HCEC 1CT (cell line): ENCODE measurements around the gene MMD2.
"Not testable (repeated sequence)": the region's sequence is repeated elsewhere in the genome, so short reads cannot be mapped to it uniquely, and the experiment has no call there.

Source experiments
- DNase-seq: peaks from one replicate; pipeline ENCODE4 v3.0.0-alpha.2; 2017

The MMD2 gene, protein sequence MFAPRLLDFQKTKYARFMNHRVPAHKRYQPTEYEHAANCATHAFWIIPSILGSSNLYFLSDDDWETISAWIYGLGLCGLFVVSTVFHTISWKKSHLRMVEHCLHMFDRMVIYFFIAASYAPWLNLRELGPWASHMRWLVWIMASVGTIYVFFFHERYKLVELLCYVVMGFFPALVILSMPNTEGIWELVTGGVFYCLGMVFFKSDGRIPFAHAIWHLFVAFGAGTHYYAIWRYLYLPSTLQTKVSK

DNA sequence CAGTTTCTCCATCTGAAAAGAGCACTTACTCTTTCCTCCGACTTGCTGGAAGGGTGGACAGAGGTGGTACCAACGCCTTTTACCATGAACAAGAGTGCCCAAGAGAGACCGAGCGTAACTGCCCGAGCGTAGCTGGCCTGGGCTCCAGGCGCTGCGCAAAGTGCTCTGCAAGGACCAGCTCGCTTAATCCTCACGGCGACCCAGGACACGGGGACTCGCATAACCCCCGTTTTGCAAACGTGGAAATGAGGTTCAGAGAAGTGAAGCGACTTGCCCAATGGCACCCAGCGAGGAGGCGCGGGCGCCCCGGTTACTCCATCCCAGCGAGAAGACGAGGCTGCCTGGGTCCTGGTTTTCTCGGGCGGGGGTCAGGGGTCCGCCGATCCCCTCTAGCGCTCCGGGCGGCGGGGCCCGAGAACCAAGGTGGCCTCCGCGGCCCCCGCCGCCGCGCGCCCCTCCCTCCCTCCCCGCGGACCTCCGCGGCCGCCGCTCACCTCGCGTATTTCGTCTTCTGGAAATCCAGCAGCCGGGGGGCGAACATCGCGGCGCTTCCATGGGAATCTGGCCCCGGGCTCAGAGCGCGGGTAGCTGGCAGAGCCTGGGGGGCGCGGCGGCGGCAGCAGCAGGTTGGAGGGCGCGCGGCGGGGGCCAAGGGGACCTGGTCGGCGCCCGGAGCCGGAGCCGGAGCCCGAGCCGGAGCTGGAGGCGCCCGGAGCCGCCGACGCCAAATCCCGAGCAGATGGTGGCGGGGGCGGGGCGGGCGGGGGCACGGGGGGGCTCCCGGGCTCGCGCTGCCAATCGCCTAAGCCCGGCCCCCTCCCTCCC, at the start of gene MMD2:
TSS of gene MMD2 (minus strand) at position 711 of the 825 bp plus-strand sequence. CDS start at position 541, 170 bp downstream.
- no peak for DNase-seq

DNA sequence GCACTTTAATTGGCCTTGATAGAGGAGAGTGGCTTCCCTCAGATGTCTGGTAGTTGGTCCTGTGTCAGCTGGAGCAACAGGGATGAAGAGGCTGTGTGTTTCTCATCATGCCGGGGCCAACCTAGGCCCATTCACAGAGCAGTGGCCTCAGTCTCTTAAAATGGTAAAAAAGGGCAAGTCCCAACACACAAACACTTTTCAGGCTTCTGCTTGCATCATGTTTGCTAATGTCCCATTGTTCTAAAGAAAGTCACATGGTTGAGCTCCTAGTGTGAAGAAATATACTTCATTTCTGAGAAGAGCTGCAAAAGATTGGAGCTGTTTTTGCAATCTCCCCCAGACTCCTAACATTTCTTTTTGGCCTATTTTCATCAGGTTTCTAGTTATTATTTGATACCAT, 46.1 kb upstream of the MMD2 start:
- no peak for DNase-seq

DNA sequence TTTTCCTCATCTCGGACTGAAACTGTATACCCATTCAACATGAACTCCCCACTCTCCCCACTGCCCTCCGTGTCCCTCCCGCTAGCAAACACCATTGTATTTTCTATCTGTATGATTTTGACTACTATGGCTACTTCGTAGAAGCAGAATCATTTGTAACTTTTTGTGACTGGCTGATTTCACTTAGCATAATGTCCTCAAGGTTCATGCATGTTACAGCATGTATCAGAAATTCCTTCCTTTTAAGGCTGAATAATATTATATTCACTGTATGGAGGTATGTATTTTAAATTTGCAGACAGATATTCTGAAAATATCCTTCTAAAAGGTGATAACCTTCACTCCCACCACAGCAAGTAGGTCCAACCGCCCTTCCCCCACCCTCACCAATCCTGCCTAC, 42.9 kb upstream of the MMD2 start:
- DNase-seq = no peak

DNA sequence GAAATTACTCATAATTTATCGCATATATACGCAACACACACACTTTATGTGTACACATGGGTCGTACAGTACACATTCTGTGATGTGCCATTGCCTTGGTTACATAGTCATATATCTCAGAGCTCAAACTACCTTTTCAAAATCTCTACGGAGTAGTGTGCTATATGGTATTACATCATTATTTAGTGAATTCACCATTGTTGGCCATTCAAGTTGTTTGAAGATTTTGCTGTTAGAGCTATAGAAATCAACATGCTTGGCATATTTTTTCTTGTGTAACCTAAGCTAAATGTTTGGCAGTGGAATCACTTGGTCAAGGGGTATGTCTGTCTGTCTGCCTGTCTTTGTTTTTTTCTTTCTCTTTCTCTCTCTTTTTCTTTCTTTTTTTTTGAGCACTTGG, 42.0 kb upstream of the MMD2 start:
- no peak for DNase-seq

DNA sequence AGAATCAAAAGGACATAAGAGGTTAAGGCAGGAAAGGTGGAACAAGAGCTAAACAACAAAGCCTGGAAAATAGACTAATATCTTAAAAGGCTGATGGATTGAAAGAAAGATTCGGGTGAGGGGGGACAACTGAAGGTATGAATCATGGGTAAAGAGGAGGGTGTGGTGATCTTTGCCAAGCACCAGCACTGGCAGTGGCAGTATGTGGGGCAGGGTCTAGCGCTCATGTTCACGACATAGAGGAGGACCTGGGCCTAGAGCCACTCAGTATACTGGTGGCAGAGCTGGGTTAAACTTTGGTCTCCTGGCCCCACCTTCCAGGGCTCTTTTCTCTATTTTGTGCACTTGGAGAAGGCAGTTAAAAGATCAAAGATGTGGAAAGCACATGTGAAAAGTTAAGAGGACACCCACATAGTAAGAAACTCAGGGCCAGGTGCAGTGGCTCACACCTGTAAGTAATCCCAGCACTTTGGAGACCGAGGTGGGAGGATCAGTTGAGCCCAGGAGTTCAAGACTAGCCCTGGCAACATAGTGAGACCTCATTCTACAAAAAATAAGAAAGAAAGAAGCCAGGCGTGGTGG, 40.5 kb upstream of the MMD2 start:
- no peak for DNase-seq

DNA sequence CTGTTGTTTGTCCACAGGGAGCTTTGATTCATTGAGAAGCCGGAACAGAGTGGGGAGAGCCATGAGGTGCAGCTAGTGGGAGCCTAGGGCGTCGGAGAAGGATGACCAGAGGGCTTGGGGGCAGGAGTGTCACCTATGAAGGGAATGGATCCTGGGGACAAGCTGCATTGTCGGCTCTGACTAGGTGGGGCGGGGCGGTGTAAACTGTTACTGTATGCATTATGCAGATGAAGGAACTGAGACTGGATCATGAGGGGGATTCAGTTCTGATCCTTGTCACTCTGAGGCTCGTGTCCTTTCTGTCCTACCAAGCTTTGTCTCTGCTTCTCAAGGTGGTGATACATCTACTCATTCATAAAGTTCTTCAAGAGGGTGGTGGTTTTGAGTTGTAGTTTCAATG, 39.9 kb upstream of the MMD2 start:
- no peak for DNase-seq

DNA sequence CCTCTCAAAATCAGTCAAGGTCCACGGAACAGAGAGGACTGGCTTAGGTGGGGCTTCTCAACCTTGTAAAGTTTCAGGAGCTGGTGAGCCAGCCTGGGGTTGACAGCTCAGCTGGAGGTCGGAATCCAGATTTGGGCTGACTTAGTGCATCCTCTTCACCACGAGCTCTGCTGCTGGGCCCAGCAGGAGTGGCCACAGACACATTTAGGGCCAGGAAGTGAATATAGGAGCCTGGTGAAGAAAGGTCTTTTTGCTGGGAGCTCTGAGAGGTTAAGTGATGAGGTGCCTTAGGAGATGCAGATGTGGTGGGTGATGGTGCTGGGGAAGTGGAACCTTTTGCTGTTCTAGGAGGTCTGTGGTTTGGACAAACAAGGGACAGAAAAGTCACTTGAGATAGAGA, 39.3 kb upstream of the MMD2 start:
- DNase-seq = no peak

DNA sequence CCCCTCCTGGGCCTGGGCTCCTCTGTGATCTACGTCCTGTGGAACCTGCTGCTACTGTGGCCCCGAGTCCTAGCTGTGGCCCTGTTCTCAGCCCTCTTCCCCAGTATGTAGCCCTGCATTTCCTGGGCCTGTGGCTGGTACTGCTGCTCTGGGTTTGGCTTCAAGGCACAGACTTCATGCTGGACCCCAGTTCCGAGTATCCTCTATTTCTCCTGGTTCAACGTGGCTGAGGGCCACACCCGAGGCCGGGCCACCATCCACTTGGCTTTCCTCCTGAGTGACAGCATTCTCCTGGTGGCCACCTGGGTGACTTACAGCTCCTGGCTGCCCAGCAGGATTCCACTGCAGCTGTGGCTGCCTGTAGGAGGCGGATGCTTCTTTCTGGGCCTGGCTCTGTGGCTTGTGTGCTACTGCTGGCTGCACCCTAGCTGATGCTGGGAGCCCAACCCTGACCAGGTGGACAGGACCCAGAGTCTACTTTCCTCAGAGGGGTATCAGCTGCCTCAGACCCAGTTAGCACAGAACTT, 37.8 kb upstream of the MMD2 start:
- no peak for DNase-seq

DNA sequence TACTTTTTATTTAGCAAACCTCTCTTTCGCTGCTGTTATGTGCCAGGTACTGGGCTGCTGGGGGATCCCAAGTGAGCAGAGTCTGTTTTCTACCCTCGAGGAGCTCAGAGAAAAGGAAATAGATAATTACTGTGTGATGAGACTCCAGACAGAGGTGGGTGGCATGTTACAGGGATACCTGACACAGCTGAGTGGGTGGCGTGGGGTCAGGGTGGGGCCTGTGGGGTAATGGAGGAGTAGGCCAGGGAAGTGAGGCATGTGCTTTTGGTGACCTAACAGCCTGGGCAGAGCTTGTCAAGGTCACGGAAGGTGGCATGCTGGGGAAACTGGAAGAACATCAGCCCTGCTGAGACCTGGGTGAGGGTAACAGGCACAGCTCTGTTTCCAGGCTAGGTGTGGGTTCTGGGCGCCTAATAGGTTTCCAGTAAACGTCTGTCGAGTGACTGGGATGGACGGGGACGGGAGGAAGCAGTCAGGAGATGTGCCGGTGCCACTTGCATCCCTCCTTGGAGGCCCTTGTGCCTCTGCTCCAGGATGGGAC, 36.5 kb upstream of the MMD2 start:
- DNase-seq = no peak

DNA sequence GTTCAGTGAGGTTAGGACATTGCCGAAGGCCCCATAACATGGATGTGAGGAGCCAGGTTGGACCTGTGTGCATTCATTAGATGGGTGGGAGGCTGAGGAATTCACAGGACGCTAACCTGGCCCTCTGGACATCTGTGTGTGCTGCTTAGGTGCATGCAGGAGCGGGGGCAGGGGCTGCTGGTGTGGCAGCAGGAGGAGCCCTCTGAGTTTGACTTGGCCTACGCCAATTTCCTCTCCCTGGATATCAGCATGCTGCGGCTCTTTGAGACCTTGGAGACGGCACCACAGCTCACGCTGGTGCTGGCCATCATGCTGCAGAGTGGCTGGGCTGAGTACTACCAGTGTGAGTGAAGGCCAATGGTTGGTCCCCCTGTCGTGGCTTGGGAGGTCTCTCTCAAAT, 34.5 kb upstream of the MMD2 start:
- no peak for DNase-seq

DNA sequence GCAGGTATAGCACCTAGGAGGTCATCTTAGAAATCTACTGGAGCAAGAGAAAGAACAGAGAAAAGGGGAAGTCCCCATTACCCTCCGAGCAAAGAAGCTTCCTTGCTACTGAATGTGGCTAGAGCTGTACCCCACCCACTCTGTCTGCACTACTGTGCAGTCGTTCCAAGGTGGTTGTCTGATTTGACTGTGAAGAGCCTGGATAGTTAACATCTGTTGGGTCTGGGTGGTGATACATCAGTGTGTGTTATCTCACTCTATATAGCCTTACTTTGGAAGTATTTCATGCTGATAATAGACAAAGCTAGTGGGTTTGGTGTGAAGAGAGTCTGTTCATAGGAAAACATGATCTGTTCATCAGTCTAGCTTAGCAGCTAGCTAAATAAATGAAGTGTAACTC, 23.8 kb upstream of the MMD2 start:
- not testable (repeated sequence) for DNase-seq

DNA sequence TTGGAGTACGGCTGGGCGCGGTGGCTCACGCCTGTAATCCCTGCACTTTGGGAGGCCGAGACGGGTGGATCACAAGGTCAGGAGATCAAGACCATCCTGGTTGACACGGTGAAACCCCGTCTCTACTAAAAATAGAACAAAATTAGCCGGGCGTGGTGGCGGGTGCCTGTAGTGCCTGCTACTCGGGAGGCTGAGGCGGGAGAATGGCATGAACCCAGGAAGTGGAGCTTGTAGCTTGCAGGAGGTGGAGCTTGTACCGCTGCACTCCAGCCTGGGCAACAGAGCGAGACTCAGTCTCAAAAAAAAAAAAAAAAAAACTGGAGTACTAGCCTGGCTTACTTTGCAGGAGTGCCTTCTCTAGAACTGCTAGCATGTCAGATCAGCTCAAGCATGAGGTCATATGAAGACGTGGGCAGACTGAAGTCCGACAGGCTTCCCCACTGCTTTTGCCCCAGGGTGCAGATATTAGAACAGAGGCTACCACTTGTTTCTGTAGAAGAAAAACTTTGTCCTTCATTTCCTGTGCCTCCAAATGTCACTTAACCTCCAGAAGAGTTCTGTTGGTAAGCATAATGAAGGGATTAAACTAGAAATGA, 22.4 kb upstream of the MMD2 start:
- not testable (repeated sequence) for DNase-seq

DNA sequence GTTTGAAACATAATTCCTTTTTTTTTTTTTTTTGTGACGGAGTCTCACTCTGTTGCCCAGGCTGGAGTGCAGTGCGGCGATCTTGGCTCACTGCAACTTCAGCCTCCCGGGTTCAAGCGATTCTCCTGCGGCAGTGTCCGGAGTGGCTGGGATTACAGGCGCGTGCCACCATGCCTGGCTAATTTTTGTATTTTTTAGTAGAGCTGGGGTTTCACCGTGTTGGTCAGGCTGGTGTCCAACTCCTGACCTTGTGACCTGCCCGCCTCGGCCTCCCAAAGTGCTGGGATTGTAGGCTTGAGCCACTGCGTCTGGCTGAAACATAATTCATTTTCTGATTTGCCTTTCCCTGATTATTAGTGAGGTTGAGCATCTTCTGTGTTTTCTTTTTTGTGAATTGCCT, 16.6 kb upstream of the MMD2 start:
- DNase-seq = not testable (repeated sequence)

DNA sequence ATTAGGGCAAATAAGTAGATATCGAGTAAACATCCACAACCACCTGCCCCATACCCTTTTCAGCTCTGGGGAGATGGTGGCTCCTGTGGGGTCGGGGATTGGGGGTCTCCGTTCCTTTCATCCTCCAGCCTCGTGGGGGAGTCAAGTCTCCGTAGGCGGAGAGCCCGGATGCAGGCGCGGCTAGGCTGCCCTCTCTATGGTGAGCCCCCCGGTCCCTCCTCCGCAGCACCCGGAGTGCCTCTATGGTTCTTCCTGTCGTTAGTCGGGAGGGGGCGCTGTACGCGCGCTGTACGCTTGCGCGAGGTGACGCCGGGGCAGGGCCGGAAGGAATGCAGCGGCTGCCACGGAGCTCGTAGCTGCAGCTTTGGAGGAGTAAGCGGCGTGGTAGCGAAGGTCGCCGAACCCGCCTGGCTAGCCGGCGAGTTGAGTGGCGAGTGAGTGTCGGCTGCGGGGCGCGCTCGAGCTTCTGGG, 14.8 kb upstream of the MMD2 start:
- peak; percentile 82 for DNase-seq

DNA sequence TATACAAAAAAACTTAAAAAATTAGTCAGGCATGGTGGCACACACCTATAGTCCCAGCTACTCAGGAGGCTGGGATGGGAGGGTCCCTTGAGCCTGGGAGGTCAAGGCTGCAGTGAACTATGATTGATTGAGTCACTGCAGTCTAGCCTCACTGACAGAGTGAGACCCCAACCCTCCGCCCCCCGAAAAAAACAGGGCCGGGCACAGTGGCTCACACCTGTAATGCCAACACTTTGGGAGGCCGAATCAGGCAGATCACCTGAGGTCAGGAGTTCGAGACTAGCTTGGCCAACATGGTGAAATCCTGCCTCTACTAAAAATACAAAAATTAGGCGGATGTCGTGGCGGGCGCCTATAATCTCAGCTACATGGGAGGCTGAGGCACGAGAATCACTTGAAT, 13.5 kb upstream of the MMD2 start:
- DNase-seq = not testable (repeated sequence)

DNA sequence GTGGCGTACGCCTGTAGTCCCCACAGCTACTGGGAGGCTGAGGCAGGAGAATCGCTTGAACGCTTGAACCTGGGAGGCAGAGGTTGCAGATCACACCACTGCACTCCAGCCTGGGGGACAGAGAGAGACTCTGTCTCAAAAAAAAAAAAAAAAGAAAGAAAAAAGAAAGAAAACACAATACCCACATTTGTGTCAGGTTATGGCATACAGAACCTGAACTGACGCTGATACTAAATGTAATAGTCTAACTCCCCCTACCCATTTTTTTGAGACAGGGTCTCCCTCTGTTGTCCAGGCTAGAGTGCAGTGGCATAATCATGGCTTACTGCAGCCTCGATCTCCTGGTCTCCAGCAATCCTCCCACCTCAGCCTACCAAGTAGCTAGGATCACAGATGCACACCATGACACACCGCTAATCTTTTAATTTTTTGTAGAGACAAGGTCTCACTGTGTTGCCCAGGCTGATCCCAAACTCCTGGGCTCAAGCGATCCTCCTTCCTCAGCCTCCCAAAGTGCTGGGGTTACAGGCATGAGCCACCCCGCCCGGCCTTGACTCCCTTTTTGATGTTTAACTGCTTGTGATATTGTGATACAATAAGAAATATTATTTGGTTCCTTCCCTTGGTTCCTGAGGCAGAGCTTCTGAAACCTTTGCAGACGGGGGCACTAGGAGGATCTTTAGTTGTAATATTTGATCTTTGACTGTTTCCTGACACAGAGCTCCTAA, 6.5 kb upstream of the MMD2 start:
- no peak for DNase-seq

DNA sequence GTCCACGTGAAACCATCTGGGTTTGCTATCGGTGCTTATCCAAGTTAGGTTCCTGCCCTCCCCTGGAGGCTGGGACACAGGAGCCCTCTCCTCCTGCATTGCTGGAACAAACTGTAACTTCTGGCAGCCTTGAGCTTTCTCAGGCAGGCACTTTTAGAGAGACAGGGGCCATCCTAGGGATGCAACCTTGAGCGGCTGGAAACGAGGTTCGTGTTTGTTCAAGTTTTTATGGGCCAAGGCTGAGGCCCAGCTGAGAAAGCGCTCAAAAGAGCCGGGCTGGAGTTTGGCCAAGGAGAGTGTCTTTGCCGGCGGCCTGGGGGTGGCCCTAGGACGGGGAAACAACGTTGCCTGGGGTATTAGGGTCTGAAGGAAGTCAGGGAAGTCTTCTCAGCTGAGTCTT, 5.5 kb upstream of the MMD2 start:
- no peak for DNase-seq

DNA sequence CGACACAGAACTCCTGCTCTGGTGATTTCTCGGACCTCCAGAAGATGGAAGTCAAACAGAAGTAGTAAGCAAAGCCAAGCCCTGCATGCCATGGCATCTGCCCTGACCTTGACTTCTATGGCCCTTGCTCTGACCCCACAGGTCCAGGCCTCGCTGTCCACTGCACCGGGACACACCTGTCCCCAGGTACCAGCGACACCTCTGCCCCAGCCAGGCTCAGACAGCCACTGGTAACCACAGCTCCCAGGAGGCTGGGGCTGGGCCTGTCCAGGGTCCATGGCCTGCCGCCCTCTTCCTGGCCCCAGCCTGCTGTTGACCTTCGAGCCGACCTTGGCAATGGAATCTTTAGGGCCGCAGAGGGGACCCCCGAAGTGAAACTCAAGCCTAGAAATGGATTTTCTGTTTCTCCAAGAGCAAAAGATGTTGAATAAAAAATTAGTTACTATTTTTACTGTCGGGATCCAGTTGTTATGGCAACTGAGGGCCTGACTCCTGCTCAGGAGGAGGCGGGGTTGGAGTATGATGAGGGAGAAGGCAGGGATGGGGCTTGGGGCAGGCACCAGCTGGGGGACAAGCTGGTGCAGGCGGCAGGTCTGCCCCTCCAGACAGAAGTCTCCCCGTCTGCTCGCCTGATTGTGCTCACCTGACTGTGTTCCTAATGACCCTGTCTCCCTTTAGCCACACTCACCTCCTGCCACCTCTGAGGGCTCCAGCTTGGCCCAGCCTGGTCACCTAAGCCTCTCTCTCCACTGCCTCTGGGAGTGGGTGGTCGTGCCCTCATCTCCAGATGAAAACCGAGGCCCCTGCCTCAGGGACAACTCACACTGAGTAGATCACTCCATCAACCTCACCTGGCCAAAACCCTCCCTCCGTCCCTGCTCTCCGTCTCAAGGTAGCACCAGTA, 4.1 kb upstream of the MMD2 start:
- DNase-seq = no peak

DNA sequence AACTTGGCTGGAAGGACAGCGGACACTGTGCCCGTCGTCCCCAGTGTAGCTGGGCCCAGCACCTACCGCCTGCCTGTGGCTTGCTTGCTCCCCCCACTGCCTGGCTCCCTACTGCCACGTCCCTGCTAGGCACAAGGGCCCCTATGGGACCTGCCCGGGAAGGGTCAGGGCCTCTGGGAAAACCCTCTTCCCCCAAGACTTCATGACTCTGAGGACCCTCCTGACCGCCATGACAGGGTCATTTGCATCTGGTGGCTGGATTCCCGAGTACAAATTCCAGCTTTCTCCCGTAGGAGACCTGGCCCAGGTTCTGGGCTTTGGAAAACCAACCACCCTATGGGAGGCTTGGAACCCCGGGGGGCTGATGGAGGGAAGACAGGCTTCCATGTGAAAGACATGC, 1.4 kb upstream of the MMD2 start:
- no peak for DNase-seq

DNA sequence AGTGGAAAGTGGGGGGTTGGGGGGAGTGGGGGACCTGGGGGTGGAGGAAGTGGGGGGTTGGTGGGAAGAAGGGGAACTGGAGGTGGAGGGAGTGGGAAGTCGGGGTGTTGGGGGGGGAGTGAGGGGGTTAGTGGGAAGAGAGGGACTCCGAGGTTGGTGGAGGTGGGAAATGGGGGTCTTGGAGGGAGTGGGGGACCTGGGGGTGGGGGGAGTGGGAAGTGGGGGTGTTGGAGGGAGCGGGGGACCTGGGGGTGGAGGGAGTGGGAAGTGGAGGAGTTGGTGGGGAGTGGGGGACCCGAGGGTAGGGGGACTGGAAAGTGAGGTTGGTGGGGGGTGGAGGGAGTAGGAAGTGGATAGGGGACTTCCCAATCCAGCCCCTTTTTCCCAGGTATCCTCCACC, 906 bp upstream of the MMD2 start:
- DNase-seq = no peak

DNA sequence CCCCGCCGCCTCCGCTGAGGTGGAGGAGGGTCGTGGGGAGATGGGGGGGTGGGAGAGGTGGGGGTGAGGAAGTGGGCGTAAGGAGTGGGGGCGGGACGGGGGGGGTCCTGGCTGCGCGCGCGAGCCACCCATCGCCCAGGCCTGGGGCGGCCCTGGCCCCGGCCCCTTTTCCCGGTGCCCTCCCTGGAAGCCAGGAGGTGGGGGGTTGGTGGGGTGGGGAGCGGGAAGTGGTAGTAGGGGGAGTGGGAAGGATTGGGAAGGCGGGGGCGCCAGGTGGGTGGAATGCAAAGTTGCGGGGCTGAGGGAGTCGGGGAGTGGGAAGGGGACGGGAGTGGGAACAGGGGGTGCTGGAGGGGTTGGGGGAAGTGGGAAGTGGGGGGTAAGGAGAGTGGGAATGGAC, 319 bp upstream of the MMD2 start:
- DNase-seq = no peak
